Heart left ventricle (tissue), 16 donors: ENCODE data around the gene ARHGEF40. TPM values are rescaled to one million over a fixed set of nuclear protein-coding genes. Genes with fewer than 3 reads are reported as not detected.

Experiments used
- ATAC-seq, 4 donors: fragments of 200-7000 bp; cut with Tn5 transposase; one replicate each; pipeline ENCODE4 v1.9.1; 2020 to 2022; ENCODE audit warnings: moderate library complexity in 4 of 4, mild to moderate bottlenecking in 3 of 4, moderate number of reproducible peaks in 1 of 4
- DNase-seq, 5 donors: peaks; one replicate each; pipeline ENCODE4 v3.0.0-alpha.2; 2020
- H3K27ac ChIP-seq, 12 donors: fragments of 200-600 bp; sonication (generic) in 4 of 12; one replicate each; pipeline versions ENCODE4 v1.5.0 to v1.8.0; 2016 to 2022; ENCODE audit warnings: mild to moderate bottlenecking in 2 of 12
- H3K27me3 ChIP-seq, 9 donors: fragments of 200-600 bp; sonication (generic) in 2 of 9; one replicate each; pipeline versions ENCODE4 v1.5.1 to v1.8.0; 2016 to 2022; ENCODE audit warnings: mild to moderate bottlenecking in 3 of 9
- H3K36me3 ChIP-seq, 9 donors: fragments of 200-600 bp; sonication (generic) in 2 of 9; one replicate each; pipeline versions ENCODE4 v1.5.0 to v1.8.0; 2018 to 2022; ENCODE audit warnings: mild to moderate bottlenecking in 2 of 9
- H3K4me1 ChIP-seq, 12 donors: fragments of 200-600 bp; sonication (generic) in 4 of 12; one replicate each; pipeline versions ENCODE4 v1.5.0 to v1.8.0; 2016 to 2022; ENCODE audit warnings: mild to moderate bottlenecking in 3 of 12
- H3K4me3 ChIP-seq, 12 donors: fragments of 200-600 bp; sonication (generic) in 4 of 12; one replicate each; pipeline versions ENCODE4 v1.5.0 to v1.8.0; 2017 to 2022; ENCODE audit warnings: mild to moderate bottlenecking in 9 of 12, moderate library complexity in 4 of 12
- H3K9me3 ChIP-seq, 12 donors: fragments of 200-600 bp; sonication (generic) in 4 of 12; one replicate each; pipeline versions ENCODE4 v1.5.0 to v1.8.0; 2016 to 2022; ENCODE audit warnings: mild to moderate bottlenecking in 1 of 12
- CTCF ChIP-seq, 12 donors: fragments of 200-600 bp; sonication (generic) in 4 of 12; IDR thresholded peaks; one replicate each; pipeline versions ENCODE4 v1.5.0 to v1.8.0; 2018 to 2022; ENCODE audit warnings: antibody characterized with exemption in 12 of 12, mild to moderate bottlenecking in 5 of 12
- POLR2A ChIP-seq, 2 donors: fragments of 450-650 bp; IDR thresholded peaks; one replicate each; pipeline ENCODE4 v1.6.1; 2017; ENCODE audit warnings: antibody characterized with exemption in 2 of 2, mild to moderate bottlenecking in 2 of 2, moderate library complexity in 2 of 2
- WGBS, 4 donors: extraction: QIAGEN DNeasy Blood & Tissue Kit in 2 of 4; methylation state at CpG; one replicate each; pipeline versions ENCODE4 v1.1.5 to v1.1.7; 2013 to 2018; 5-methylcytosine and 5-hydroxymethylcytosine counted together
- intact Hi-C, 10 donors: fragments of 100-400 bp; cut with DNase I; formaldehyde crosslinking; loops; one replicate each; pipeline versions ENCODE4 v1.11.1 to v1.14.2; 2022
- polyA plus RNA-seq, 2 donors: library from polyadenylated mRNA; stranded (reverse); fragments of 200-250 nt; gene quantifications; one replicate each; pipeline ENCODE4 v1.2.3, GENCODE V29; 2013
- total RNA-seq, 9 donors: library from RNA; depleted of rRNA in 2 of 9; stranded (reverse); fragments of >200 nt in 2 of 9; fragmentation: NEBNext Ultra II Directional in 3 of 9; extraction: Animal tissue kit (Norgen Biotek cat#: 25700) in 3 of 9; gene quantifications; one replicate each; pipeline versions ENCODE4 v1.1.0 to v1.2.4, GENCODE V29; 2016 to 2023
- donor health status: ischemic (EF 13 %, LVEDD 7.1; RV severe dilation, severe dysfunction).
- donor health status: healthy with polysubstance abuse.
- donor health status: DM: no; HTN: yes; CAD: no.
- donor health status: DM: no; HTN: no; CAD: no.
- donor health status: ischemic (EF 25% LVEDD 6.9; RV normal size, moderate dysfunction).
- donor health status: ischemic (EF 25% LVEDD 5.7; RV mildly dilated, moderate dysfunction).
- donor health status: healthy.
- donor health status: DM: yes; HTN: yes; CAD: no.
- donor health status: ischemic (EF 35%, LVEDD 5.7; RV mildly dilated, moderate dysfunction).
- donor health status: nonischemic (EF 11% LVEDD 7.7; RV severe dilation, severe dysfunction).
- donor health status: DM: yes; HTN: yes; CAD: no.
- donor health status: PGD.
- donor health status: ischemic (EF 29% LVEDD 5.4; RV normal size, mild dysfunction).
- donor health status: nonischemic (EF 23%, LVEDD 6.1; RV moderate dilation, normal function).

ARHGEF40 gene
- total and polyA plus RNA-seq, 11 donors: 15.5 to 31.5 (median 18.7) TPM

- no peak overlapping the region for H3K27ac ChIP-seq
- H3K36me3 ChIP-seq: no peaks in the 10 kb centered on the region
- H3K4me1 ChIP-seq: peaks cover 0 to 35% (median 24%) of the 10 kb centered on the region in 12 donors
- ATAC-seq (no peak), DNase-seq (no peak)
- H3K9me3 ChIP-seq: no peaks in the 10 kb centered on the region
- no peaks in the 10 kb centered on the region for H3K27me3 ChIP-seq
- intact Hi-C loops: loop anchor here (5.0 to 10.0 kb wide), 8 partner anchors 41 to 644 kb away; partner anchors contain the start of genes ANG (in 2 of the 10), RNASE4 (in 2 of the 10), PIP4P1 (in 1 of the 10) and PNP (in 1 of the 10)
- H3K4me3 ChIP-seq: no peak overlapping the region
- WGBS, 4 donors: 94 to 98% (median 96%) methylated on average over 4 of the region's 4 CpGs
- TF ChIP-seq CTCF (IDR thresholded peaks at IDR 0.05) (no peak), POLR2A (IDR thresholded peaks at IDR 0.05) (no peak)
Observed at GRCh38 chr14:21108791-21109190, 38.7 kb downstream of the ARHGEF40 start.

GRCh38 chr14:21109377-21110138 lies 39.5 kb downstream of the ARHGEF40 start:
- peaks cover 0 to 29% (median 23%) of the 10 kb centered on the region in 12 donors for H3K4me1 ChIP-seq
- DNase-seq: no peak
- no peaks in the 10 kb centered on the region for H3K9me3 ChIP-seq
- no peak overlapping the region for H3K4me3 ChIP-seq
- H3K27ac ChIP-seq: no peak overlapping the region
- intact Hi-C loops: loop anchor here (5.0 to 10.0 kb wide), 8 partner anchors 42 to 645 kb away; partner anchors contain the start of genes ANG (in 2 of the 10), RNASE4 (in 2 of the 10), PIP4P1 (in 1 of the 10) and PNP (in 1 of the 10)
- WGBS, 4 donors: 81 to 86% (median 84%) methylated on average over 6 of the region's 6 CpGs
- H3K27me3 ChIP-seq: no peaks in the 10 kb centered on the region
- no peaks in the 10 kb centered on the region for H3K36me3 ChIP-seq
- ATAC-seq: no peak
- TF ChIP-seq CTCF (IDR thresholded peaks at IDR 0.05) (no peak), POLR2A (IDR thresholded peaks at IDR 0.05) (no peak)

GRCh38 chr14:21112255-21112654 lies 42.2 kb downstream of the ARHGEF40 start:
- Histone ChIP-seq H3K4me1 (peaks cover 0 to 2% (median under 1%) of the 10 kb centered on the region in 12 donors), H3K36me3 (no peaks in the 10 kb centered on the region), H3K27ac (no peak overlapping the region), H3K4me3 (no peak overlapping the region), H3K27me3 (no peaks in the 10 kb centered on the region), H3K9me3 (no peaks in the 10 kb centered on the region)
- intact Hi-C loops: no loop called here
- no peak for ATAC-seq
- WGBS, 4 donors: 84 to 90% (median 89%) methylated on average over 4 of the region's 4 CpGs
- TF ChIP-seq CTCF (IDR thresholded peaks at IDR 0.05) (no peak), POLR2A (IDR thresholded peaks at IDR 0.05) (no peak)
- DNase-seq: no peak

GRCh38 chr14:21113369-21113768 lies 43.3 kb downstream of the ARHGEF40 start:
- Histone ChIP-seq H3K27ac (no peak overlapping the region), H3K4me3 (no peak overlapping the region), H3K4me1 (no peaks in the 10 kb centered on the region), H3K27me3 (no peaks in the 10 kb centered on the region), H3K36me3 (no peaks in the 10 kb centered on the region), H3K9me3 (no peaks in the 10 kb centered on the region)
- no peak for ATAC-seq
- no peak for DNase-seq
- WGBS, 4 donors: 95 to 99% (median 97%) methylated on average over 2 of the region's 2 CpGs
- no peak for TF ChIP-seq POLR2A (IDR thresholded peaks at IDR 0.05)
- TF ChIP-seq CTCF (IDR thresholded peaks at IDR 0.05): no peak
- intact Hi-C loops: no loop called here
